GM12878 (cell line): ENCODE measurements around the gene NMUR2.

ENCODE experiments used
- CTCF ChIP-seq, 3 experiments: IDR thresholded peaks in 2 of 3; conservative IDR thresholded peaks in 1 of 3; 2 replicates each; pipeline ENCODE4 v1.5.1; 2011; ENCODE audit warnings: low read depth in 3 of 3, low read length in 3 of 3, mild to moderate bottlenecking in 3 of 3, control low read depth in 2 of 3, moderate library complexity in 2 of 3, inconsistent platforms in 1 of 3, mixed read lengths in 1 of 3; ENCODE audit not compliant: control insufficient read depth in 2 of 3, insufficient read depth in 1 of 3; ENCODE audit errors: extremely low read depth in 1 of 3
- POLR2A ChIP-seq: IDR thresholded peaks from 2 replicates; pipeline ENCODE4 v1.6.1; 2011; ENCODE audit warnings: low read depth, mild to moderate bottlenecking, low read length
- TAF1 ChIP-seq: IDR thresholded peaks from 2 replicates; pipeline ENCODE4 v1.6.1; 2011; ENCODE audit warnings: mild to moderate bottlenecking, low read depth, low read length, borderline replicate concordance
- ZBTB11 ChIP-seq: fragments of 450-650 bp; formaldehyde crosslinking; IDR thresholded peaks from 2 replicates; pipeline ENCODE4 v1.5.0; 2022; ENCODE audit warnings: mild to moderate bottlenecking, missing genetic modification characterization

- no peak for TF ChIP-seq CTCF (IDR thresholded peaks at IDR 0.05 in 2 of 3, conservative IDR thresholded peaks at IDR 0.05 in 1 of 3; ENCODE audit: control insufficient read depth in 2 of 3, extremely low read depth in 1 of 3, insufficient read depth in 1 of 3, low read depth in 3 of 3, low read length in 3 of 3)
- no peak for TF ChIP-seq TAF1
- TF ChIP-seq ZBTB11 (CRISPR knock-in tag), result no peak
- TF ChIP-seq POLR2A, result no peak
These were observed 40.9 kb downstream of the NMUR2 start for GRCh38 chr5:152364172-152364571.
